Stimulated activated CD8-positive, alpha-beta memory T cell treated with anti-CD3 and anti-CD28 coated beads, Interleukin-4, amount 100 ng/mL, for 1 hour (primary cell): ENCODE results near the gene ZNF746.
"Not testable (repeated sequence)": the region's sequence is repeated elsewhere in the genome, so short reads cannot be mapped to it uniquely, and the experiment has no call there.

Experiments used
- DNase-seq, 2 donors: peaks; one replicate each; pipeline ENCODE4 v3.0.0-alpha.2; 2020; ENCODE audit warnings: low read depth in 2 of 2, low spot score in 1 of 2

Gene ZNF746

DNA sequence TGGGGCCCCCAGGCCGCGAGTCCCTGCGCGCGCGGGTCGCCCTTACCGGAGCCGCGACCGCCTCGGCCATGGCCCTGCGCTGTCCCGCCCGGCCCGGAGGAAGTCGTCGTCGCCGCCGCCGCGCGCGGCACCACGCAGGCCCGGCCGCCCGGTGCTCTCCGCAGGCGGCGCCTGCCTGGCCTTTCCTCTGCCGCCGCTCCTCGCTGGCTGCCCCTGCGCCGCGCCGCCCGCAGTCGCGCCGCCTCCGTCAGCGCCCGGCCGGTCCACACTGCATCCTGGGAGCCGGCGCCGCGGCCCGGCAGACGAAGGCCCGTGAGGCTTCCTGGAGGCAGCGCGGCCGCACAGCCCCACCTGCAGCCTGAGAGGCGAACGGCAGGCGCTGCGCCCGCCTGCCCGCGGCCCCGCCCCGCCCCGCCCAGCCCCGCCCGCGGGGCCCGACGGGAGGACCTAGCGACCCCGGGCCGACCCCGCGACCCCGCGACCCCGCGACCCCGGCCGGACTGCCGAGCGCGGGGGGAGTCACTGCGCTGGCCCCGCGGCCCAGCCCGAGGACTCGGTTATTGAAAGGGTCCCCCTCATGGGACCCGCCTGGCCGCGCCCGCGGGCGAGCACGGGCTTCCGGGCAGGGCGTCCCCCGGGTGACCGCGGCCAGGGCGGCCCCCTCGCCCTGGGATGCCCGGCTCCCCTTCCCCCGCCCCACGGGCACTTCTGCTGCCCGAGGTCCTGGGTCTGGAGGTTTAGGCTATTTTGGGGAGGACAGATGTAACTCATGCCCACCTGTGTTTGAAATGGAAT, at the start of gene ZNF746:
Gene ZNF746 (minus strand): TSS at position 343 of the 795 bp plus-strand sequence. CDS start 273 bp downstream, at position 70.
- DNase-seq: peak; percentile 44 to 58

DNA sequence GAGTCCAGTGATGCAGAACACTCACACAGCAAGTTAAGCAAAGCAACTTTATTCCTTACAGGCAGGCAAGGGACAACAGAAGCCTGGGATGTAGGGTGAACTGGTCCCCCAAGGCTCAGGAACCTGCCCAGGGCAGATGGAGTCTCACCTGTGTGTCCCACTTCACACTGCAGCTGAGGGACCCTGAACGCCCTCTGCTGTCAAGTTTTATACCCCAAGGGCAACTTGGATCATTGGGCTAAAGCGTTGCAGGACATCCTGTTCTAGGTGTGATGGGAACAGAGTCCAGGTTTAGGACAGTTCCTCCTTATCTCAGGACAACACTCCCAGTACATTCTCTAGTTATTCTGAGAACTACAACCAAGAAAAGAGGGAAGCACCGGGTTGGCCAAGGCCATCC, 49.5 kb upstream of the ZNF746 start:
- DNase-seq: no peak

DNA sequence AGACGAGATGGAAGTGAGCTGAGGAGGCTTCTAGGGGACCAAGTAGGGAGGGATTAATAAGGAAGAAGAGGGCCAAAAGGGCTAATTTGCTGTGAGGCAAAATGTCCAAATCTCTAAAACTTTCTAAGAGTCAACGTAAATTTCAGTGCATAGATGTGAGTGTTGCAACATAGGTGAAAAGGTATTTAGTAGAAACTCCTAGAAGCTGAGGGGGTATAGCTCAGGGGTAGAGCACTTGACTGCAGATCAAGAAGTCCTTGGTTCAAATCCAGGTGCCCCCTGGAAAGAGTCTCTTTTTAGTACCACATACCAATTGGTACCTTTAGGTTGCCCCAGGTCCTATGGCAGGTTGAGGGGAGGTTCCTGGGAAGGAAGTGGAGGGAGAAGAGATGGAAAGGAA, 48.7 kb upstream of the ZNF746 start:
- DNase-seq: no peak

DNA sequence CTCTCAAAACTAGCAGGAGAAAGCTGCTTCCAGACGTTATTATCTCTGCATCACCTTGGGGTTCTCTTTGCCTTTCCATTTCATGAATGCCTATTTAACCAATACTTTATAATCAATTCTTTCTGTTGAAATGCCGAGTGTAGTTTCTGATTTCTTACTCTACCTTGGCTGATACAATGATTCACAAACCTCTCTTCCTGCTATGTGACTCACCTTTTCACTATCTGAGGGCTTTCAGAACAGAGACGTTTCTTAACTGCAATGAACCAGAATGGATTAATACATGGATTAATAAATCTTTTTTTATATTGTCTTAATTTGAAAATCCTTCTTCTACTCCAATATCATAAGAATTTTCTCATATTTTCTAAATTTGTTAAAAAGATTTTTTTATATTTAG, 46.4 kb upstream of the ZNF746 start:
- DNase-seq: no peak

DNA sequence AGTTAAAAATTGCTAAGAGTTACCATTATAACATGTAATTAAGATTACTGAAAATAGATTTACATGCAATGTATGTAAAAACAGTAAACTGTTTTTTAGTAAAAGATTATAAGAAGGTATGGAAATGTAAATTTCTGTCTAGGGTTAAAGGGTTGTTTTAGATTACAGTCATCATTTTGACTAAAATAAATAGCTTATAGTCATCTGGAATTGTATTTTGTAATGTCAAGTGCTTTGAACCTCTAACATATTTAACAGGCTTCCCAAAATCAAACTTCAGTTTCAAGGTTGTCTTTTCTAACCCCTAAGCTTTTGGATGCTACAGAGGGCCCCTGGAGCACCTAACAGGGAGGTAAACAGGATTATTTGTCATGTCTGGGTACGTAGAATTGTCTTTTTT, 35.0 kb upstream of the ZNF746 start:
- no peak for DNase-seq

DNA sequence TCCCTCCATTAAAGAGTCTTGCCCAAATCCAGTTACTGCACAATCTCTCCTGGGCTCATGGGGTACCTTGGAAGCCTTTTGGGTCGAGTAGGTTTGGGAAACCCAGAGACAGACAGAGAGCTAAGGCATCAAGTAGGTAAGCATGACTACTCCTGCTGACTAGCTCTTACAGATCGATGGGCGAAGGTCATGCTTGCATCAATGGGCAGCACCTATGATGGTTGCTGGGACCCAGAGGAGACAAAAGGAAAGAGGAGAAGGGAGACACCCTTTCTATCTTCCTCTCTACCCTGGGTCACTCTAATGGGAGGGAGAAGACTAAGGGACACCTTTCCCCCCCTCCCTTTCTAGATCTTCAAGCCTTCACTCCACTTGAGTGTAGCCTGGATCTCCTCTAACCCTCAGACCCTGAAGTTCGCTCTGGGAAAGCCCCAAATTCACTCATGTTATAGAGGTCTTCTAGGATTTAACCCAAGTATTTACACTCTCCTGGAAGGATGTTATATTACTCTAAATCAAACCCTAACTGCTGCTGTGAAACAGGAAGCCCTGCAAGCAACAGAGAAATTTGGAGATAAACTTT, 31.6 kb upstream of the ZNF746 start:
- no peak for DNase-seq

DNA sequence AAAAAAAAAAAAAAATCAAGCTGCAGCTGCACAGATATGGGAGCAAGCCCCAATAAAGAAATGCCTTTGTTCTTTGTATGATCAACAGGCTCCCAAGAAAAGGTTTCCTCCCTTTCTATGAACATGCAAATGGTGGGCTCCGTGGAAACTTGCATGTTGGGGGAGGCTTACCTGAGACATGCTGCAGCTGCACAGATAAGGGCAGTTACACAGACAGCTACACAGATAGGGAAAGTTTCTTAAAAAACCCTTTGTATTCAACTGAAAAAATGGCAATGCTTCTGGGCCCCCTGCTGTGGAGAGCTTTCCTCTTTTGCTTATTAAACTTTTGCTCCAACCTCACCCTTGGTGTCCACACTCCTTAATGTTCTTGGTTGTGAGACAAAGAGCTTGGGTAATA, 29.8 kb upstream of the ZNF746 start:
- DNase-seq: no peak

DNA sequence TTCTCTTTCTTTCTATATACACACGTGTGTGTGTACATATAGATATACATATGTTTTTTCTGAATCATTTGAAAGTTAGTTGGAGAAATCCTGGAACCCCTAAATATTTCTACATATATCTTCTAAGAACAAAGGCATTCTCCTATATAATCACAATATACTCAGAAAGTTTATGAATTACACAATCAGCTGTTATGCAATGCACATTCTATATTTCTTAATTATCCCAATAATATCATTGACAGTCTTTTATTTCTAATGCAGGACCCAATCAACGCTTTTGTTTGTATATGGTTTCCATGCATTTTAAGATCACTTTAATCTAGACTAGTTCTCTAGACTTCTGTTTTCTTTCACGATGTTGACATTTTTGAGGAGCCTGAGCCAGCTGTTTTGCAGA, 27.7 kb upstream of the ZNF746 start:
- DNase-seq: no peak

DNA sequence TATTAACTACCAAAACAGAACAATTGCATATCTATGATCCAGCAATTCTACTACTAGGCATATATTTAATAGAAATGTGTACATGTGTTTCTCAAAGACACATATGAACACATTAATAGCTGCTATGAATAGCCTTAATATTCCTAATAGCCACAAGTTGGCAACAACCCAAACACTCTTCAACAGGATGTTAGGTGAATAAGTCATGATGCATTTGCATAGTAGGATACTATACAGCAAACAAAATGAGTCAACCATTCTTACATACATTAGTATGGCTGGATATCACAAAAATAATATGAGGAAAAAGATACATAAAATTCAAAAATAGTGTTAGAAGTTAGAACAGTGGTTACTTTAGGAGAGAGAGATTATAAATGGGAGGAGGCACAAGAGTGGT, 26.8 kb upstream of the ZNF746 start:
- DNase-seq: no peak

DNA sequence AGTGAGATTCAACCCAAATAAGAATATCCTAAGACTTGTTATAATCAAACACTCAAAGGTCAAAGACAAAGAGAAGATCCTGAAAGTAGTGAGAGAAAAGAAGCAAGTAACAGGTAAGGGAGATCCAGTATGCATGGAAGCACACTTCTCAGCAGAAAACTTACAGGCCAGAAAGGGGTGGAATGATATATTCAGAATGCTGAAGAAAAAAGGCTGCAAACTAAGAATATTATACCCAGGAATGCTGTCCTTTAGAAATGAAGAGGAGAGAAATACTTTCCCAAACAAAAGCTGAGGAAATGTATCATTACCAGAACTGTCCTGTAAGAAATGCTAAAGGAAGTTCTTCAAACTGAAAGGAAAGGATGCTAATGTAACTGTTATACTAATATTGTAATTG, 12.6 kb upstream of the ZNF746 start:
- no peak for DNase-seq

DNA sequence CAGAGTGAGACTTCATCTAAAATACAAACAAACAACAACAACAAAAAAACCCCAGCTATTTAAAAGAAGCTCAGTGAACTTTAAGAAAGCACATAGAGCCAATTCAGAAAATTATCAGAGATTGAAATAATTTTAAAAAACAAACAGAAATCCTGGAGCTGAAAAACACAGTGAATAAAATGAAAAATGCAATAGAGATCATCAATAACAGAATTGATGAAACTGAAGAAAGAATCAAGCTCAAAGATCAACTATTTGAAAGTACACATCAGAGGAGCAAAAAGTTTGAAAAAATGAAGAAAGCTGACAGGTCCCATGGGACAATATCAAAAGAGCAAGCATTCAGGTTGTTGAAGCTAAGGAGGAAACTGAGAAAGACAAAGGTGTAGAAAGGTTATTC, 12.2 kb upstream of the ZNF746 start:
- DNase-seq: no peak

DNA sequence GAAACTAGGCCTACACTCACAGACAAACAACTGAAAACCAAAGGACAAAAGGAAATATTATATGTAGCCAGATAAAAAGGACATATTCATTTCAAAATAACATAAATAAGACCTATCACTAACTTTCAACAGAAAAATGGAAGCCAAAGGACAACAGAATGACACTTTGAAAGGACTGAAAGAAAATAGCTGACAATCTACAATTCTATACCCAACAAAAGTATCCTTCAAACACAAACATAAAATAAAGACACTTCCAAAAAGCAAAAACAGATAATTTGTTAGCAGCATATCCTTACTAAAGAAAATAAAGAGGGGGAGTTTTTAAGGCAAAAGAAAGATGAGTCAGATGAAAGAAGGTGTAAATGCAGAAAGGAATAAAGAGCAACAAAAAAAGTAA, 7.9 kb upstream of the ZNF746 start:
- DNase-seq: no peak

DNA sequence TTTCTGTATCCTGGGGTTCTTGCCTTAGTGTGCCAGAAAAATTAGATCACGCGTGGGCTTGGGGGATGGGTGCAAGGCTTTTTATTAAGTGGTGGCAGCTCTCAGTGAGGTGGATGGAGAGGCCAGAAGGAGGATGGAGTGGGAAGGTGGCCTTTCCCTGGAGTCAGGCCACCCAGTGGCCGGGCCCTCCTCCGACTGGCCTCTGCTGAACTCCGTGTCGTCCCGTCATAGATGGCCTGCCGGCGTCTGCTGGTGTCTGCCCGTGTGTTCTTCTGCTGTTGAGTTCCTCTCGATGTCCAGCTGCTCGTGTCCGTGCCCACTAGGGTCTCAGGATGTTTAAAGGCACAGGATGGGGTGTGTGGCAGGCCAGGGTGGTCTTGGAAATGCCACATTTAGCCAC, 4.0 kb upstream of the ZNF746 start:
- DNase-seq: no peak

DNA sequence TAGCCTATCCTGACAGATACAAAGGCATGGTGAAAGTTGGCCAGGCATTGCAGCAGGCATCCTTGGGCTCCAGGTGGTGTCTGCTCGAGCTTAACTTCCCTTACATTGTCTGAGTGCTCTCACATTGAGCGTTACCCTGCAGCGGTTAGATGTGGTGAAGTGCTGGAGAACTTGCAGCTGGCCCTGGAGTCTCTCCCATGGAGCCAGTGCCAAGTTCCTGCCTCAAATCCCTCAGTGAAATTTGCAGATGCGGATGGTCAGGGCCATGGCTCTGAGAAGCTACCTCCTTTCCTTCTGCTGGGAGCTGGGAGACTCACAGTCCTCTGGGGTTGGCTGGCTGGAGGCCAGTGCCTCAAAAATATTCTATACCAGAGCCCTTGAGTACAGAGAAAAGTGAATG, 3.3 kb upstream of the ZNF746 start:
- no peak for DNase-seq

DNA sequence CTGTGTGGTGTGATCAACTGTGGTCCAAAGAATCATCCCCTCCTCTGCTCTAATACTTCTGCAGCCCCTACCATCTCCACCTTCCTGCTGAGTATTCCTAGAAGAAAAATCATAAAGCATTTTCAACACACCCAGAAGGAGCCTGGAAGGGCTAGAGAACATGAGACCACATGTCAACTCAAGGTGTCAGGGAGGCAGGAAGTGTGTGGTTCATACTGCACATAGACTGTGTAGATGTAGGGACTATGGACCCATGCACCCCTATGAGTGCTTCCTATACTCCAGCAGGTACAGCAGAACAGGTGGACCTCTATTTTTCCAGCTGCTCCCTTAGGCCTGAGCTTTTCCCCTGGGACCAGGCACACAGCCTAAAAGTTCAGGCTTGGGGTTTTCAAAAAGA, 2.6 kb upstream of the ZNF746 start:
- no peak for DNase-seq

DNA sequence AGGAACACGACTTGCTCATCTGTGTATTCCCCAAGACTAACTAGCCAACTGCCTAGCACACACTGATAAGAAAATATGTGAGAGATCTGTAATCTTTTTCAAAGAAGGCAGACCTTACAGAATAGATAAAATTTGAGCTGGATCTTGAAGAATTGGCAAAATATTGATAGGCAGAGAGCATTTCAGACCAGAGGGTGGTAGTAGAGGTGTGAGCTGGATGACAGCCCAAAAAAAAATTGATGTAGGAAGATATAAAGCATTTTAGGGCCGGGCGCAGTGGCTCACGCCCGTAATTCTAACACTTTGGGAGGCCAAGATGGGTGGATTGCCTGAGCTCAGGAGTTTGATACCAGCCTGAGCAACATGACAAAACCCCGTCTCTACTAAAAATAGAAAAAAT, 1.2 kb upstream of the ZNF746 start:
- DNase-seq: no peak

DNA sequence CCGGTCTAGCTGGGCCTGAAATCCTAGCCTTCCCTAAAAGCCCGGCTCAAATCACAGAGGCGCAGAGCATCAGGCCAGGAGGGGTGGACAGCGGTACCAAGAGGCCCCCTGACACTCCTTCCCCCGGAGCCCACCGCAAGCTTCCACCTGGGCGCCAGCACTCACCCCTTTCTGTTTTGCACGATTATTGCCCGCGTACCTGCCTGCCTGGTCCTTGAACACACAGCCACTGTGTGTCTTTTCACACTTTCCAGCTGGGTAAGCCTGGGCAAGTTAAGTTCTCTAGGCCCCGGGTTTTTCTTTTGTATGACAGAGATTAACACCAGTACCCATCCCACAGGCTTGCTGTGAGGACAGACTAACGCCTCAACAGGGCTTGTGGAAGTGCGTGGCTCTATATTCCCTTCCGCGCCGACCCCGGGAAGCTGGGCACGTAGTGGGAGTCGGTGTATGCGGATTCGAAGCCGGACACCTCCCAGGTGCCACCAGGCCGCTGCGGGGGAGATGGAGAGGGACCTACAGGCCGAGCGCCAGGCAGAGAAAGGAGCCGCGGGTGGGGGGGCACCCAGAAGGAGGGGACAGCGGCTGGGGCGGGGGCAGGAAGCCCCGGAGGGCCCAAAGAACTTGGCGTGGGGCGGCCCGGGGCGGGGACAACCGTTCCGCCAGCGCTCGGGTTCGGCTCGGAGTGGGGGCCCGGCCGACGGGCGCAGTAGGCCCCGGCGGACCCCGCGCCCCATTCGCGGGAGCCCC, 792 bp downstream of the ZNF746 start:
- peak in 1 of 2 donors; percentile 21 for DNase-seq

DNA sequence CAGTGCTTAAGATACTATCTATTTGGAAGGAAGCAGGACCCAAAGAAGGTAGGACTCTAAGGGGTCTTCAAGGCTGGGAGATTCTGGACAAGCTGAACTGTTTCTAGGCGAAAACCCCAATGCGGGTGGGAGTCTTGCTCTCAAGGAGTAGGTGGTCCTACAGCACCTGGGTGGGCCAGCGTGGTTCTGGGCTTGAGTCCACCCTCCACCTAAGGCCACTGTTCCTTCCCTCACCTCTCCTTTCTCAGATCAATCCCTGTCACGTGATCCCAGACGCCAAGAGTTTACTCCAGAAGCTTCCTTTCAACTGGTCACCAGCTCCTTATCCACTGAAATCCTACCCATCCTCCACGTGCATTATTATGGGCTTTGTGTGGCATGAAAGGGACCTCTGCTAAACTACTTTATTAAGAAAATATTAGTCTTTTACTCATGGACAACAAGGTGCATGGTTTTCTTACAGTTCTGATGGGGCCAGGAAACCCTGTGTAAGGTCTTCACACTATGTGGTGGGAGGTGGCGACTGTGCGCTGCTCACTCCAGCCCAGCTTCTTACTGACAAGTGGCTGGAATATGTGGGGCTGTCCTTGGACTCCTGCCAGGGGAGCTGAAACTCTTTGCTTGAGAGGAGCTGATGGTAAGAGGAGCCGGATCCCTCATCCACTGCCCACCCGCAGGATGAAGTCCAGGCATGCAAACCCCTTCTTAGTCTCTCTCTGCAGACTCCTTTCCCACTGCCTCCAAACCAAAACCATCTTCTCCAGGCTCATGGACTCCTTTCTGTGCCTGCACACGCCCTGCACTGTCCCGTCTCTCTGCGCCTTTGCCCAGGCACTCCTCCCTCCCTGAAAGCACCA, 1.6 kb downstream of the ZNF746 start:
- DNase-seq: no peak

DNA sequence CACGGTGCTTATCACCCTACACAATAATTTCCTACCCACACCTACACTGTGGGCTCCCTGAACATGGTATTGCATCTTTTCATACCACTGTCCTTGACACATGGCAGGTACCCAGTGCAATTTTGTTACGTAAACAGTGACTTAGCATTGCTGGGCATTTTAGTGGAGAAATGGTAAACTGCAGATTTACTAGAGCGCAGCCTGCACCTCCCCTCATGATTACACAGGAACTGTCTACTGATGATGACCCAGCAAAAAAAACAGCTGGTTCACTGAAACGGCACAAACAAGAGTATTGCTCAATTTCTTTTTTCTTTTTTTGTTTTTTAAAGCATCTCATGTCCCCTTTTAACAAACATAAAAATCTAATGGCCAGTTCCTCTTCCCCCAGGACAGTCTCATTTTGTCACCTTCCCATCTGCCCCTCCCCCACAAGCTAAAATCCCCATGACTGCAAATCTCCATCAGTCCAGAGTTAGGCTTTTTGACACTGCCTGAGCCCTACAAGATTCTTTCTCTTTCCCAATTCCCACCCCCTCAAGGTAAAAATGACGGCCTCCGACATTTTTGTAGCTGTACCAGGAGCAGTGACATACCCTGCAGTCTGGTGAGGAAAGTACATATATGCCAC, 2.8 kb downstream of the ZNF746 start:
- DNase-seq: no peak

DNA sequence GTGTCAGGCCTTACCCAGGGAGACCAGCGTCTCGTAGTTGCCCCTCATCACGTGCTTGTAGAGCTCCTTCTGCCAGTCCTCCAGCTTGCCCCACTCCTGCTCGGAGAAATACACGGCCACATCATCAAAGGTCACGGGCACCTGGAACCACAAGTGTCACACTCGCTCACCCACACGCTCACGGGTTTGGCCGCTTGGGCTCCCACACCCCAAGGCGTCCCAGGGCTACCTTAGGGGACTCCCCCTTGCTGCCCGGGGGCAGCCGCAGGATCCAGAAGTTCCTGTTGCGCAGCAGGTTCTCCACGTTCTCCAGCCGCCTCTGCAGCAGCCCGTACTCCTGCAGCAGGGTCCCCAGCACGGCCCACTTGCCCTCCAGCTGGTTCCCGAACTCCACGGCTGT, 3.6 kb downstream of the ZNF746 start:
- DNase-seq: not testable (repeated sequence)

DNA sequence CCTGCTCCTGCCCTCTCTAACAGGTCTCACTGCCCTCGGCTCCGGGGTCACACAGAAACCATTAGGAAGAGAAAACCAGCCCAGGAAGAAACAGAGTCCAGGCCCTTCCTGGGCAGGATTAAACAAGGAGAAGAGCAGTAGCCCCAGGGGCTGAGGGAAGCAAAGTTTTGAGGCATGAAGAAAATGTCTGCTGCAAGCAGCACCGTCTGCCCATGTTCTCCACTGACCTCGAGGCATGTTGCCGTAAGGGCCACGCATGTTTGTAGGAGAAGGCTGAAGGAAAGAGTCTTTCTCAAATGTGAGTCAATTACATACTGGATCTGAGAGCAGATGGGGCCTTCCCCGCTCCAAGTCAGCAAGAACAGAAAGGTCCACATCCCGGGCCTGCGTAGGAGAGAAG, 4.2 kb downstream of the ZNF746 start:
- no peak for DNase-seq
